Measurements from ENCODE around the gene RPP25L.

The RPP25L gene

GRCh38 chr9:34563262-34563661 lies 48.6 kb downstream of the RPP25L start:
- no peak overlapping the region for H3K4me3 Mint-ChIP-seq
- no peaks in the 10 kb centered on the region for H3K9me3 Mint-ChIP-seq
- no peaks in the 10 kb centered on the region for H3K4me1 Mint-ChIP-seq (ENCODE audit: low read depth)
- peaks cover 48% of the 10 kb centered on the region for H3K27me3 Mint-ChIP-seq
- H3K36me3 Mint-ChIP-seq (ENCODE audit: low read depth): no peaks in the 10 kb centered on the region
- H3K27ac Mint-ChIP-seq: no peak overlapping the region

- H3K27ac Mint-ChIP-seq: no peak overlapping the region
- H3K27me3 Mint-ChIP-seq: peaks cover 48% of the 10 kb centered on the region
- H3K4me3 Mint-ChIP-seq: no peak overlapping the region
- H3K9me3 Mint-ChIP-seq: no peaks in the 10 kb centered on the region
- H3K4me1 Mint-ChIP-seq (ENCODE audit: low read depth): no peaks in the 10 kb centered on the region
- H3K36me3 Mint-ChIP-seq (ENCODE audit: low read depth): no peaks in the 10 kb centered on the region
Measured at GRCh38 chr9:34562135-34562745, 49.7 kb downstream of the RPP25L start.

- H3K4me1 Mint-ChIP-seq (ENCODE audit: low read depth): no peaks in the 10 kb centered on the region
- no peaks in the 10 kb centered on the region for H3K9me3 Mint-ChIP-seq
- H3K36me3 Mint-ChIP-seq (ENCODE audit: low read depth): no peaks in the 10 kb centered on the region
- no peak overlapping the region for H3K27ac Mint-ChIP-seq
- H3K4me3 Mint-ChIP-seq: no peak overlapping the region
- peaks cover 41% of the 10 kb centered on the region for H3K27me3 Mint-ChIP-seq
Measured at GRCh38 chr9:34560599-34561214, 51.2 kb downstream of the RPP25L start.
